NCI-H2029 (cell line): ENCODE measurements around the gene RAPGEF5.

ENCODE experiments used
- DNase-seq: peaks from one replicate; lab custom pipeline; 2025; lab: John Stamatoyannopoulos, UW

RAPGEF5 gene

GRCh38 chr7:22377703-22378102 lies 20.7 kb upstream of the RAPGEF5 start:
- no peak for DNase-seq

DNA sequence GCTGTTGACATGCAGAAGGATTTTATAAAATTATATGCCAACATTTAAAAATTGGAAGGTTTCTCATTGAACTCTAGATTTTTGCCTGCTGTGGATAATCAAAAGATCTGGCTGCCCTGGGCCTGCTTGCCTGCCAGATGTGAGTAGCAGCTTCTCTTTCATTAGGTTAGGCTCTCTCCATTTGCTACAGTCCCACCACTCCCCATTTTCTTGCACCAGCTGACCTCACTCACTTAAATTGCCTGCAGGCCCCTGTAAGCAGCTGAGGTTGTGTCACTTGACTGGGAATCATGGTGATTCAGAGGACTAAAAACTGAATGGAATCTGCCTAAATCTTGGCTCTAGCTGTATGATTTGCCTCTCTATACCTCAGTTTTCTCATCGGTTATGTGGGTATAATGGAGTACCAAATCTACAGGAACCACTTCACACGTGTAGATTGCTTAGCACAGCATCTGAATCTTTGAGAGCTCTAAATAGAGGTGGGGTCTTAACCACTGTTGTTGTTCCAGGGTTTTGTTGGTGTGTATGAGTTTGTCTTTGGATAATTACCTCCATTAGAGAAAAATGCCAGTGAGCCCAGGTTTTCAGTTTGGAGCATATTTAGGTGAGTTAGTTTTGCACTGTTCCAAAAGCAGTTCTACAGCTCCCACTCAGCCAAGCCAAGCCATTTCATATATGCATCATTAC lies 18.6 kb upstream of the RAPGEF5 start:
- DNase-seq = no peak

DNA sequence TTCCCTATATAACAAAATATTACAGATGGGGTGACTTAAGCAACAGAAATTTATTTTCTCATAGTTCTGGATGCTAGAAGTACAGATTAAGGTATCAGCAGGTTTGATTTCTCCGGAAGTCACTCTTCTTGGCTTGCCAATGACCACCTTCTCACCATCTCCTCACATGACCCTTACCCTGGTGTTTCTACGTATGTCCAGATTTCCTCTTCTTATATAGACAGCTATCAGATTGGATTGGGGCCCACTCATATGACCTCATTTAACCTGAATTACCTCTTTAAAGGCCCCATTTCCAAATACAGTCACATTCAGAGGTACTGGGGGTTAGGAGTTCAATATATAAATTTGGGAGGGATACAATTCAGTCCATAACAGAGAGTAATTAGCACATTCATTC lies 17.0 kb upstream of the RAPGEF5 start:
- no peak for DNase-seq

DNA sequence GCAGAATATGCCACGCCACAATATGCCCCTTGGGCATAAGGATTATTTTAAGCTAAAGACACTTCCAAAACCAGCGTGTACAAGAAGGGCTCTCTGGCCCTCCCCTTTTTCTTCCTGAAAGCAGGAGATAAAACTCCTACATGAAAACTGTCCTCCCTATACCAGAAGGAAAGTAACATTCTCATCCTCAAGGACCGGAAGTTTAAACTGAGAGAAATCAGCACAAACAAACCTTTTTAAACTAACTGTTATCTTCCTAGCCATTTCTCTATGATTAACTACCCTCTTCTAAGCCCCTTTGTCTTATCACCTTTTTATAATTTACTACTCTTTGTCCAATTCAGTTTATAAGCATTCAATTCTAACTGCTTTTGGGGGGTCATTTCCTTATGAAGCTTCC lies 16.4 kb upstream of the RAPGEF5 start:
- no peak for DNase-seq

DNA sequence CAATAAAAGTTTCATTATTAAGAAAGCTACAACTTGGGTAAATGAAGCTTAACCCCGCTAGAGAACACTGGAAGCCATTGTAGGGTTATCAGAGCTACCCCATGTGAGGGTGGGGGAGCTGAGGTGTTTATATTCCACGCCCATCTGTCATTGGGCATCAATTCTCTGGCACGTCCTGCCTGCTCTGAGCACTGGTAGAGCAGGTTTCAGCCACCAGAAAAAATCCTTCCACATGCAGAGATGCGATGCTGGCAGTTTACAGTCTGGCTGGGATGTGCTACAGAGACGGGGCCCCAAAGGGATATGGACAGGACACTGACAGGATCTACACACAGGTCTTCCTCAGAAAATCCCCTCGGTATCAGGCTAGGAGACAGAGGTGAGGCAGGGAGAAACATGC lies 15.9 kb upstream of the RAPGEF5 start:
- no peak for DNase-seq

DNA sequence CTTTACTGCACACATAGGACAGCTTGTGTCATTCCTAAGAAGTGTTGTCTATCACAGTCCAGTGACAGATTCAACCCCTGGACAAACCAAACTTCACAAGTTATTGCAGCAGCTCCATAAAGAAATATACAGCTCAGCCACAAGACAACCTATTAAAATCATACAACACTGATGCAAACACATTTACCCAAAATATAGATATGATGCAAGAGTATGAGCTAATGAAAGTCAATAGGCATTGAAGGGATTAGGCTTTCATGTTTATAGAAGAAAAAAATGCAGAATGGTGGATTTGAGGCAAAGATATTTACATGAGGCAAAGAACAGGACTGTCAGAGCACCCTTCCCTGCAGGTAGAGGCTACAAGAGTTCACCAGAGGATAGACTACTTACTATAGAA lies 14.9 kb upstream of the RAPGEF5 start:
- no peak for DNase-seq

DNA sequence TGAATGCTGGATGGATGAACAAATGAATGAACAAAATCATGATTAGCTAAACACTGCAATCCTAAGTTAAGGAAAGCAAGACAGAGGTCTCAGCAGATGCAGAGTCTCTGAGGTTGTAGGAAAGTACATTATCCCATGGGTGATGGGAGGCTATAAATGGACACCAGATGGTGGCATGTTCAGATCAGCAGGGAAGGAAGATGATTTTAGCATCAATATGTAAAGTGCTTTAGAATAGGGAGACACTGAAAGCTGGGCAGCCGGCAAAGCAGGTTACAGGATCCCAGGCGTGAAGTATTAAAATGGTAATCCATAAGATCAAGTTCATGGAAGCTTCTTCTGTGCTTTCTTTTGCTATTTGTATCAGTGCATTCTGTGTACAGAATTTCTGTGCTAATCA lies 7.9 kb upstream of the RAPGEF5 start:
- no peak for DNase-seq

DNA sequence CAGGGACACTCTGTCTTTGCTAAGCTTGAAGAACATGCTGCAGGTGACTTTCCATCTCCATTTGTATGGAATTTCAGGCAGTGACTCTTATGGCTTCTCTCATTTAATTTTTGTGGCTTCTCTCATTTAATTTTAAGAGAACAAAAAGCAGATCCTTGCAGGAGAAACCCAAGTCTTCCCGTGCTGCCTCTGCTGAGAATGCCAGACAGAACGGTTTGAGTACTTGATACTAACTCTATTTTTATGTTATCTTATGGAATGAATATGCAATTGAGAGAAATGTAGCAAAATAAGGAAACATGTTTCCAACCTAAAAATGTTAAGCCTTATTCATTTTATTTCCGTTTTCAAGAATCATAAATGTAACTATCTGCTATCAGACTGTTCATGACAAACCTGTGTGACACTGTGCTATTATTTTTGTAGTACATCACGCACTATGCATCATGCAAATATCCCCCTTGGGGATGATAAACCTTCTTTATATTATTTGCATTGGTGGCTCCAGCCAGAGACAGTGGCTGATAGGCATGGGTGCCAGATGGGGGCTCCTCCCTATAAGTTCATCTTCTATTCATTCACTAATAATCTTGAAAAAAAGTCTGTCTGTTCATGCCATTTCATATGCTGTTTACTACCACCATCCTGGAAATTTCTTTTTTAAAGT lies 6.9 kb upstream of the RAPGEF5 start:
- no peak for DNase-seq

GRCh38 chr7:22361795-22362194 lies 4.8 kb upstream of the RAPGEF5 start:
- DNase-seq = peak; percentile 98

- DNase-seq = peak; percentile 89
These were observed 4.4 kb upstream of the RAPGEF5 start for GRCh38 chr7:22361320-22361719.

DNA sequence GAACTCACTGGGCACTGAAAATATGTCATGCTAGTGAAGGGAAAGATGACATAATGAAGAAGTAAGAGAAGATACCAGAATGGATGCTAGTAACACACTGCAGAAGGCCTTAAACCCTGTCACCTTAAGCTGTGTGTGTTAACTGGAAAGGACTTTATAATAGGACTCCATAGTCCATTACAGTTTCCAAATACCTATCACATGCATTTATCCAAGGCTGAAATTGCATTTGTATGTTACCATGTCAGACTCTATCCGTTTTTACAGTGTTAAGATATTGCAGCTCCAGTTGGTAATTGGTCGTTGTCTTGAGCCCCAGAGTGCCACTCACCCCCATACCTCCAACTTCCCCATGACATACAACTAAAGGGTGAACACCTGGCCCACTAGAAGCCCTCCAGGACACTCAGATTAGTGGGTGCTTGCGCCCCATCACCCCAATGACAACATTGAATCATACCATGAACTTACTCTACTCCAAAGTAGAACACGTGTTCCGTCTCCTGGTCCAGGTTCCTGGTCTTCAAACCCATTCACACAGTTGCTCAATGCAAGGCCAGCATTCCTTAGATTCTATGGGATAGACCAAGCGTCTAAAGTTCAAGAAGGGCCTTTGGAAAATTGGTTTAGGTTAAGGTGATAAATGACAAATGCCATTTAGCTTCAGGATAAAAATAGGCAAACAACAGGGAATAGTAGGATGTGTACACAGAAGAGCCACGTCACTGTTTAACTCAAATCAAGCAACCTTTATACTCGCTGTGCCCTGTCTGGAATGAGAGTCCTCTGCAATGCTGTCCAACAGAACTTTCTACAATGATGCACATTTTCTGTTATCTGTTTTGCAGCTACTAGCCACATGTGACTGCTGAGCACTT lies 2.1 kb upstream of the RAPGEF5 start:
- no peak for DNase-seq

DNA sequence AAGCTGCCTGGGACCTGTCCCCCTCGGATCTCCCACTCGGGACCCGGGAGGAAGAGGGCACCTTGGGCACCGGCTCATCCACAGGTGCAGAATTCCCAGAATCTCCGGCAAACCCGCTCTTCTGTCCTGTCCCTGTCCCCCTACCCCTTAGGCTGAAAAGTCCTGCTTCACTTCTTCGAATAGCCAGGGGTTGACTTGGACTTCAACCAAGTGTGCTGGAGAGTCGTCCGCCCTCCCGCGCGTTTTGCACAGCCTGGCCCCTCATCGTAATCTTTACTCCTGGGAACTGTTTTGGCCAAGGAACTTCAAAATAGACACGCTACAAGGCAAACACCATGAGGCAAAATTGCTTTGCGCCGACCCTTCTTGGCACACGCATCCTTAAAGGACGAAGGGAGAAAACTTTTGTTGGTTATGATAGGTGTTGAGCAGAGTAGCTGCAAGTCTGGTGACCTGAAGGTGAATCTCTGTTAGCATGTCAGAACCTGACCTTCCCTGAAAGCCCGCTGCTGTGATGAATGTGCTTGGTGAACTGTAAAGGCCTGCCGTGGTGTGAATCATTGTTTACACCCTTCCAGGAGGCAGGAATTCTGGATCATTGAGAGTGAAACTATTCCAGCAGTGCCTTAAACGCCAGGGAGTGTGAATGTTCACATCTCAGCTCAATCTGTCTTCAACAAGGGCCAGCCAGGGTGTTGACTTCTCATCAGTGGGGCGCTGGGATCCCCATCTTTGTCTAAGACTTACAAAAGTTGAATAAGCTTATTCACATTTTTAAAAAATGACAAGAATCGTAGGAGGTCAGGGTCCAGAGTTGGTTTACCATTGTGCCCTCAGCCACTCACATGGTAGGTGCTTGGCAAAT lies 589 bp upstream of the RAPGEF5 start:
- peak; percentile 32 for DNase-seq

- peak; percentile 56 for DNase-seq
These were observed 803 bp downstream of the RAPGEF5 start for GRCh38 chr7:22356010-22356691.

- no peak for DNase-seq
These were observed 1.3 kb downstream of the RAPGEF5 start for GRCh38 chr7:22355620-22356009.

DNA sequence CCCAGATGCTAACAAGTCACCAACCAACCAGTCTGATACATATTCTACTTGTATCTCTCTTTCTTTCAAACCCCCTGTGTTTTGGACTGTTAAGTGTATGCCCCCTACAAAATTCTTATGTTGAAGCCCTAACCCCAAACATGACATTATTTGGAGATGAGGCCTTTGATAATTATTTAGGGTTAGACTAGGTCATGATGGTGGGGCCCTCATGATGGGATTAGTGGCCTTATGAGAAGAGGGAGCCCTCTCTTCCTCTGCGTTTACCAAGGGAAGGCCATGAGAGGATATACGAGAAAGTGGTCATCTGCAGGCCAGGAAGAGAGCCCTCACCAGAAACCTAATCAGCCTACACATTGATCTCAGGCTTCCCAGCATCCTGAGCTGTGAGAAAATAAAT lies 2.5 kb downstream of the RAPGEF5 start:
- DNase-seq = no peak

GRCh38 chr7:22352887-22353286 lies 4.1 kb downstream of the RAPGEF5 start:
- no peak for DNase-seq

- DNase-seq = no peak
These were observed 5.1 kb downstream of the RAPGEF5 start for GRCh38 chr7:22351878-22352277.

GRCh38 chr7:22351329-22351692 lies 5.6 kb downstream of the RAPGEF5 start:
- DNase-seq = no peak

- DNase-seq = peak; percentile 44
These were observed 6.3 kb downstream of the RAPGEF5 start for GRCh38 chr7:22350466-22351328.

DNA sequence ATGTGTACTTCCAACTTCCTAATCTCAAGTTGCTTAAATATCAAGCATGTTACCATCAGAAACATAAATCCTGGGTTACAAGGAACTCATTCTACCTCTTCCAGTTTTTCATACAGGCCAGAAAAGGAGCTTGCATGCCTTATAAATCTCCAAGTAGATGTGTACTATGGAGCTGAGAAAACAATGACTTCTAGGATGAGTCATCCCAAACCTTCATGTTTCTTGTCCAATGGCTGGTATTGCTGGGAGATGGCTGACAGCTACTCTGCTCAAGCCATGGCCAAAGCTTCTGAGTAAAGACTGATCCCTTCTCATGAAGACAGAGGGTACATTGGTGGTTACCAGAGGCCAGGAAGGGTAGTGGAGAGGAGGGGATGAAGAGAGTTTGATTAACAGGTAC lies 8.6 kb downstream of the RAPGEF5 start:
- no peak for DNase-seq
